HG02642 (cell line): ENCODE results near the gene C1orf21.

Experiments used
- ATAC-seq: cut with Tn5 transposase; IDR thresholded peaks from one replicate; pipeline ENCODE4 v1.9.1; 2021; ENCODE audit warnings: mild to moderate bottlenecking; ENCODE audit not compliant: unreplicated experiment, poor library complexity

C1orf21 gene

DNA sequence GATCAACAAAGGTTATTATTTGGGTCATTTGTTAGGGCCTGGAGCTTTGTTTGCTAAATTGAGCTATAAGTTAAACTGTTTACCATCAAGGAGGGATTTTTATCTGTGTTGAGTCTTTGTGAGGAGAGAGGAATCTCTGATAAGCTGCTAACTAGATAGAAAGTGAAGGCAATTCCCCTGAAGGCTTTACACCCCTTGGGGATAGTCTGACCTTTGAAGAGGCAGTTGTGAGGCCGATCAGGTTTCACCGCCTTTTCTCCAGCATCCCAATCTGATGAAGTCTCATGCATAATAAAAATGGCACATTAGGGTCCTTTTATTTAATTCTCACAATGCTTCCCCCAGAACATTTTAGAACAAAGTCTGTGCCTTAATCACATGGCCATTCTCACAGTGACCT lies 21.8 kb downstream of the C1orf21 start:
- no peak for ATAC-seq

DNA sequence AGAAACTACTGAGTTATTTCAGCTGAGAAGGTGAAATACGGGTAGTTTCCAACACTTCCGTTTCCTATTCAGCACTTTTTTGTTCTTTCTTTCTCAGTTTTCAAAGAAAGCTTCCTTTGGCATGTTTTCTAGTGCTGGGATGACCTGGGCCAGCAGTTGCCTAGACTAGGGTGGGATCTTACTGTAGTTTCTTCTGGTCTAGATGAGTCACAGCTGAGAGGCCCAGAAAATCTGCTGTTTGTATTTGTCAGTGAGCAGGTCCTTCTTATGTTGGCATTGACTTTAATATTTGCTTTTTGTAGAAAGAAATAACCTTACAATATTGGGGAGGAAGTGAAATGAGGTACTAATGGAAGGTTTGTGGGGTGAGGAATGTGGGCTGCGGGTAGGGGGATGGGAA lies 22.2 kb downstream of the C1orf21 start:
- ATAC-seq: no peak

DNA sequence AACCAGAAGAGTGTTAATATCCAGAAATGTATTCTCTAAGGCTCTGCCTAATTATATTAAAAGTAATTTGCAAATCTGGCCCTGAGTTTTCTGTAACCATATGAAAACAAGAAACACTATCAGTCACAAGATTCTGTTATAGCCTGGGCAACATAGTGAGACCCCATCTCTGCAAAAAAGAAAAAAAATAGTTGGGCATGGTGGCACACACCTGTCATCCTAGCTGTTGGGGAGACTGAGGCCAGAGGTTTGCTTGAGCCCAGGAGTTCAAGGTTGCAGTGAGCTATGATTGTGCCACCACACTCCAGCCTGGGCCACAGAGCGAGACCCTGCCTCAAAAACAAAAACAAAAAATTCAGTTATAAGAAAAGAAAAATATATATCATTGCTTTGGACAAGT lies 25.6 kb downstream of the C1orf21 start:
- no peak for ATAC-seq

DNA sequence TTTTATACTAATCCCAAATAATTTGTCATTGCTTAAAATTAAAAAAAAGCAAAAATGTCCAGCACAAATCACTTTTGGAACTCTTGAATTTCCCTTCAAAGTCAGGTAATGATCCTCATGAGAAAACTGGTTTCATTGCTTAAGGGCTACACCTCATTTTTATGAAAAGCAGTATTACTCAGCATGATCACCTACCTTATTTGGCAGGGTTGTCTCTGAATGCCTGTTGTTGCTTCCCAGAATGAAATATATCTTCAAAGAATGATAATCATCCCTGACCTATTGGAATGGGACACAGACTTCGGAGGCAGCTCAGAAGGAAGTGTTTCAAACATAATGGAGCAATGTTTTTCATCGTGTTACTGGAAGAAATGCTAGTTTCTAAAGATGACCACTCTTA lies 29.7 kb downstream of the C1orf21 start:
- ATAC-seq: no peak

DNA sequence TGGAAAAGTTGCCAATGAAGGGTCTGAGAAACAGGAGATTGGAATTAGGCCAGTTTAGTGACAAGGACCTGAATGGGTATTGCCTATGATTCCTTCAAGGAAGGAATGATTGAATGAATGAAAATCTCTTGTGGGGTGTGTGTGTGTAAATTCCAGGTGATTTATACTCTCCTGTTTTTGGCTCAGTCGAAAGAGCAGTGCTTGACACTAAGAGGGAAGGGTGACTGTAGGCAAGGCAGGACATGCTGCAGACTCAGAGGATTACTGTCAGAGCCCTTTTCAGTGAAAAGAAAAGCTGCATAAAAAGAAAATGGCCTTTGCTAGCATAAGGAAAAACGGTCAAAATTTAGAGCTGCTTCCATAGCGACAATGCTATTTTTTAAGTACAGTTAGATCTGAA lies 30.1 kb downstream of the C1orf21 start:
- ATAC-seq: no peak

DNA sequence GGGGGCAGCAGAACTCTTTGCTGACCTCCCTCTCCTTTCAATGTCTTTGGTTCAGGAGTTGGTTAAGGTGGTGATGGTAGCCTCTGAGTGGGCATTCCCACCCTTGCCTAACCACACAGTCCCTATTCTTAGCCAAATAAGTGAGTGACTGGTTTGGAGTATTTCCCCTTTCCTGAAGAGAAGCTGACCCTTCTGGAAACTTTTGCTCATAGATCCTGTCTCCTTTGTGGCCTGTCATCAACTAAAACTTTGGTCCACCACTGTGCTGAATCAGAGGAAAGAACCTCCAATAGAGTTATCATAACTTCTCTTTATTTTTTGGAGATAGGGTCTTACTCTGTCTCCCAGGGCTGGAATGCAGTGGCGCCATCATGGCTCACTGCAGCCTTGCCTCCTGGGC lies 31.1 kb downstream of the C1orf21 start:
- ATAC-seq: no peak

DNA sequence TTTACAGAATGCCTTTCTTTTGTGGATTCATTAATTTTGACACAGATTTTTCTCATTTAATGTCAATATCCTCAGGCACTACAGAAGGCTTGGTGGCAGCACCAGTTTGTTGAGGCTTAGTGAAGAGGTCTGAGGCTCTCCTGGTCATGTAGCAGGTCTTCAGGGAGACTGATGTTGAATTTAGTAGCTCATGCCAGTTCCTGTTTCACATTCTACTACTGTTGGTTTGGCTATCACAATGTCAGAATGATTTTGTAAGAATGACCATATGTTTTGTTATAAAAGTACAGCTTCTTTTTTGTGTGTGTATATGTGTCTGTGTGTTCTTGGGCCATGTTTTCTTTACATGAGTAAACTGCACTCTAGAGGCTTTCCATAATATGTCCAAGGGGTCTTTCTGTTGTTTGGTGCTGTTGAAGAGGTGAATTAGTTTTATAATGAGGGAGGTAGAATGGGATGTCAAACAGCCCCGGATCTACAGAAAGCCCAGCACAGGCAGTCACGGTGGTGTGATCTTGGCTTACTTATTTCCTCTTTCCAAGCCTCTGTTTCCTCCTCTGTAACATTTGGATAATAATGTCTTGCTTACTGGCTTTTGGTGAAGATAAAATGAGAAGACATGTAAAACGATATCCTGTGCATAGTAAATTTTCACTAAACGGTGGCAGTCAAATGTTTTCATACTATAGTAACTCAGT lies 32.0 kb downstream of the C1orf21 start:
- no peak for ATAC-seq

DNA sequence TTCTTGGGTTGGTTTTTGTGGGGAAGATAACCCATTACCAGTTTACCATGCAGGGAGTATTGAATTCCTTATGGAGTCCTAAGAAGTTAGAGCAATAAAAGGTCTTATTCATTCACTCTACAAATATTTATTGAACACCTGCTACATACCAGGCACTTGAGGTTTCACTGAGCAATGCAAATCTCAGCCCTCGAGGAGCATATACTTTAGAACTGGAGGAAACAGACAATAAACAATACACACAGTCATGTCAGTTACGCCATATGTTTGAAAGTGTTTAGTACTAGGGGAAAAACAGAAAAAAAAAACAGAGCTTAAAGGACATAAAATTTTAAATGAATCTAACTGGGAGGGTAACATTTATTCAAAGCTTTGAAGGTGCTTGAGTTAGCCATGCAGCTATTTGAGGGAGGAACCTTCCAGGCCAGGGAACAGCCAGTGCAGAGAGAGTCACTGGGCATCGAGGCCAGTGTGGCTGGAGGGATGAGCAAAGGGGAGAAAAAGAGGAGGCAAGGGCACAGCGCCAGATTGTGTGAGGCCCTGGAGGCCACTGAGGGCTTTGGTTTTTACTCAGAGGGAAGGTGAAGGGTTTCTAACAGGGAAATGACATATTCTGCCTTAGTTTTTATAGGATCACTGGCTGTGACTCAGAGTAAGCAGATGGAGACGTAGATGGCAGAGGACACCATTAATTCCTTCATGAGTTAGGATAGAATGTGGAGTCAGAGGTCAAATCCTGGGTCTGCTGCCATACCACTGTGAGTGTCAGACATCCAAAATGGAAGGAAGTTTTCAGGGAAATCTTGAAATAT lies 32.7 kb downstream of the C1orf21 start:
- no peak for ATAC-seq

DNA sequence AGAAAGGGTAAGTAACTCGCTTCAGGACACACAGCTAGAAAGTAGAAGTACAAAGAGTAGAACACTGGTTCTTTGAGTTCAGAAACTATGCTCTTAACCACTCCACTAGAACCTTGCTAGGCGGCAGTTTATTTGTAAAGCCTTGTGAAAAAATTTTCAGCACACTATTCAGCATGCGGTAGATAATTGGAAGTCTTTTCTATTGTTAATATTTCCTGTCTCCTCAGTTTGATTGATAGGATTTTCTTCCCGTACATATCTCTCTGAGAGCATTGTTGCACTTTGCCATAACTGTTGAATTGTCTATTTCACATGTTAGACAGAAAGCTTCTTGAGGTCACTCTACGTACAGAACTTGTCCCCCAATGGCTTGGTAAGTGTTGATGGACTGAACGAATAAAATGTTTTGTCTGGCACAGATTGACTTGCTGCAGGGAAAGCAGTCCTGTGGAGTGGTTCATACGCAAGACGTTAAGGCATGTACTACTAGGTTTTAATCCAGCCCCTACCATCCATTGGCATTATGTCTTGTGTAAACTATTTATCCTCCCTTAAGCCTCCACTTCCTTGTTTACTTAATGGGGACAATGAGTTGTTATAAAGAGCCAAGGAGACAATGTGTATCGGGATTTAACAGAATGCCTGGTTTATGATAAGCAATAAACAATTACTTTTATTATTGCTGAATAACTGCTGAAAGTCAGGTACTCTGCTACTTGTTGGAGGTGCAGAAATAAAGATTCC lies 35.8 kb downstream of the C1orf21 start:
- ATAC-seq: no peak

DNA sequence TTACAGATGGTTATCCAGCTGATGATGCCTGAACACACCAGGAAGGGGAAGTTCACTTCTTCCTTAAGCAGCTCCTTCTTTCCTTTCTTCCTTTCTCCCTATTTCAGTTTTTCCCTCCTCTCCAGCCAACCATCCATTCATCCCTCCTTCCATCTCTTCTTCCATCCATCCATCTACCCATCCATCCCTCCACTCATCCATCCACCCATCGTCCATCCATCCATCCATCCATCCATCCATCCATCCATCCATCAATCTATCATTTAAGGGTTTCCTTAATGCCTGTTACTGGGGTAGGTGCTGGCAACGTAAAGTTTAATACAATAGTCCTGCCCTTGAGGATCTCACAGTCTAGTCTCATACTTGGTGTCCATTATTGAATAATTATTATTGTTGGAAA lies 36.8 kb downstream of the C1orf21 start:
- no peak for ATAC-seq

DNA sequence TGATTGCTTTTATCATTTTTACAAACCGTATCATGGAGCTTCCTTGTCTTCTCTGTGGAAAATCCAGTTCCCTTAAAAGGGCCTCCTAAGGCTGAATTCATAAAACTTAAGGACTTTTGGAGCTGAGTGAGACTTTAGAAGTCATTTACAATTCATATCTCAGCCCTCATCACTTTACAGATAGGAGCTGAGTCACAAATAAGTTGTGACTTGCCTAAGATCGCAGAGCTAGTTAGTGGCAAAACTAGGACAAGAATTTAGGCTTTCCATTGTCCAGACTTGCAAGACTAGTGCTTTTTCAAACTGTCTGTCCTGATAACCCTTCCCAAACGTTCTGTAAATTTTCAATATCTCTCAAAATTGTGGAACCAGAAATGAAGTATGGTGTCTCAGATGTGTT lies 37.3 kb downstream of the C1orf21 start:
- no peak for ATAC-seq

DNA sequence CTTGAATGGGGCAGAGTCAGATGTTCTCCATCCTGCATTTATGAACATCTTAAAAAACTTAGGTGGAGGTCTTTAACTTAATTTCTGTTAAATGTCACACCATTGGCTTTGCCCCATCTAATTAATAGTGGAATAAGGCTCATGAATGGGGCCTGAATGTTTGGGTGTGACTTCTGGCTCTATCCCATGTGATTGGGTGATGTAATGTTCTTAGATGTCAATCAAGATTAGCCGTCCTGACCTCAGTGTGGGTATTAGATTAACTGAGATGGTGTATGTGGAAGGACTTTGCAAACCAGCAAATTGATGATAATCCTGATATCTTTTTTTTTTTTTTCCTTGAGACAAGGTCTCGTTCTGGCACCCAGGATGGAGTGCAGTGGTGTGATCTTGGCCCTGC lies 38.1 kb downstream of the C1orf21 start:
- no peak for ATAC-seq

DNA sequence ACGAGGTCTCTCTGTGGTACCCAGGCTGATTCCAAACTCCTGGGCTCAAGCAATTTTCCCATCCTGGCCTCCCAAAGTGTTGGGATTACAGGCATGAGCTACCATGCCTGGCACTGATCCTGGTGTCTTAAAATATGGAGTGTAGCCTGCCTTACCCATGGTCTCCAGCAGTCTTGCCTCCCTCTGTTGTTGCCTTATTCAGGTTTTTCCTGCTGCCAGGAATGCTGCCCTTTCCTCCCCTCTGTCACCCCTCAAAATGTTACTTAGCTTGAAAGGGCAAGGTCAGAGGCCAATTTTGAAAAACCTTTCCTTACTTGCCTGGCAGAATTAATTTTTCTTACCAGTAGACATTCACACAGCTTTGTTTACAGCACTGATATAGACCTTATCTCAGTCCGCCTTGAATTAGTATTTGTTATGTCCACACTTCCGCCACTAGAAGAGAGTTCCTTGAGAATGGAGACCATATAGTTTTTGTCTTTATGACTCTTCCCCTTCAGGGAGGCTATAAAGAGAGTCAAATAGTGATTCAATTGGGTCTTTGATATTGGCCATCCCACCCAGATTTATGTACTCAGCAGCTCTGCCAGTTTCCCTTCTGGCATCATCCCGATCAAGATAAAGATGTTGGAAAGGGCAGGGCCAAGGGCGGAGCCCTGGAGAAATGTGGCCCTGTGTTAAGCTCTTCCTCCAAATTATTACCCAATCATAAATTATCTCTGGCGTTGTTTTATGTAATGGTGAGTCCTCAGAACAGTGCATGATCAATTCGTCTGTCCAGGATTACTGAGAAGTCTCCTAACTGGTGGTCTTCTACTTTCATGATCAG lies 38.8 kb downstream of the C1orf21 start:
- no peak for ATAC-seq

DNA sequence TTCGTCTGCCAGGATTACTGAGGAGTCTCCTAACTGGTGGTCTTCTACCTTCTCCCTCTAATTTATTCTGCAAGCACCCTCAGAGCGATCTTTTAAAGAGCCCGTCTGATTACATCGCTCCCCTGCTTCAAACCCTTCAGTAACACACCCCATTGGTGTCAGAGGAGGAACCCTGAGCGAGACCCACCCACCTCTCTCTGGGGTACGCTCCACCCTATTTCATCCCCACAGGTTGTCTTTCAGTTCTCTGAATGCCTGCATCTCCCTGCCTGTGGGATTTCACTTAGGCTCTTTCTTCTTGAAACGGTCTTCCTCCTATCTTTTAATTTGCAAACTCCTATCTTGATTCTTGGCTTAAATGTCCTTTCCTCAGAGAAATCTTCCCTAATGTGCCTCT lies 39.4 kb downstream of the C1orf21 start:
- no peak for ATAC-seq

DNA sequence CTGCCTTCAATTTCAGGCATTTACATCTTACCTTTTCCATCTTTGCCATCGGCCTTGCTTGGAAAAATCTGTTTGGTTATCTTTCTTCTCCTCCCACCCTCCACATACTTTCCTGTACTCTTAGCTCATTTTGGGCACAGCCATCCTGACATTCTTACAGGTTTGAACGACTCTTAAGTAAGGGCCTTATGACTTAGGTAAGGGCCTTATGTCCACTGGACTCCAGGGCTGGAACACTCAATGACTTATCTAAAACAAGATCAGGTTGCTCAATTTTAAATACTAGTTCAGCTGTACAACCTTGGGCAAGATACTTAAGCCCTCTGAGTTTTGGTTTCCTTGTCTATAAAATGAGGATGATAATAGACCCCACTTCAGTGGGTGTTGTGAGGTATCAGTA lies 40.9 kb downstream of the C1orf21 start:
- ATAC-seq: no peak

DNA sequence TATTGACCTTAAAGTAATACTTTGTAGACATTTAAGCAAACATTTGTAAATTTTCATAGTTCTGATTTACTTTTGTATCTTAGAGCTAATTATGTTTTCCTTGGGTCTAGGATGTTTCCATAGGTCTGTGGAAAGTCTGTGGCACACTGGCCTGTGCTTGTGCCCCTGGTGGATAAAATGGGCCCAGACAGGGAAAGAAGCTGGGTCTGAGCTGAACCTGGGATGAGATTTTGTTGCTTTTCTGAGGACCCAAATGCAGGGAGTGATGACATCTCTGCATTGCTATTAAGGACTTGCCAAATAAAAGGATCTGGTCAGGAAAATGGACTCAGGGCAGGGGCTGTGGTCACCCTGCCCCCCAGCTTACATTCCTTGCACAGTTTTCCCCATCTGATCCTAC lies 41.8 kb downstream of the C1orf21 start:
- no peak for ATAC-seq

DNA sequence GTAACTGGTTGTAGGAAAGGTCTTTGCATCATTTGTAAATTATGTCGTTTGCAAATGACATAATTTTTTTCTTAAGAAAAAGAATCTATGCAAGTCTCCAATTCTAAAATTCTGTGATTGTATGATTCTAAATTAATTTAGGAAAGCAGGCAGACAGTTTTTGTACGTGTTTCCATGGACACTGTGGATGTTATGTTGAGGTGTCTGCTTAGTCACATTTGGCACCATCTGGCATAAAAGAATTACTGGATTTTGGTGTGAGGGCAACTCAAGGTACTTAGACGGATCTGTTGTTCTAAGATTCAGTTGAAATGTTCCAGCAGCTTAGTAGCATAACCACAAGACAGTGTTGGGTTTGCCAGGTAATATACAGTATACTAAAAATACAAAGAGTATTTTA lies 42.5 kb downstream of the C1orf21 start:
- no peak for ATAC-seq

DNA sequence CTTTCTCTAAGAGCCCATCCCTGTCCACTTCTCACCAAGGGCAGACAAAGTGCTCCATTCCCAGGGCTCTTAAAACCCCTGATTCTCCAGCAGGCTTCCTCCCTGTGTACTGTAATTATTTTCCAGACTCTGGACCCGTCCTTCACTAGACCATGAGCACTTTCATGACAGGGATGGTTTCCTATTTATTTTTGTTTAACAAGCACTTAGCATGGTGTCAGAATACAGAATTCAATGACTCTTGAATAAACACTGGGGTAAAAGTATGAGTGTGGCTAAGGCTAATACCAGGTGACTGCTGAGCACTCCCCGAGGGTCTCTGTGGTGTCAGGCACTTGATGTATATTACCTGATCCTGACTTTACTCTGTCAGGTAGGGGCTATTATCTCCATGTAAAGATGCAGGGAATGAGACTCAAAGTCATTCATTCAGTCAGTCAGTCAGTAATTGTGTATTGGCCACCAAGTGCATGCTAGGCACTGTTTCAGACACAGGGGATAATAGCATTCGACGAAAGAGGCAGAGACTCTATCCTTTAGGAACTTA lies 47.2 kb downstream of the C1orf21 start:
- ATAC-seq: no peak

DNA sequence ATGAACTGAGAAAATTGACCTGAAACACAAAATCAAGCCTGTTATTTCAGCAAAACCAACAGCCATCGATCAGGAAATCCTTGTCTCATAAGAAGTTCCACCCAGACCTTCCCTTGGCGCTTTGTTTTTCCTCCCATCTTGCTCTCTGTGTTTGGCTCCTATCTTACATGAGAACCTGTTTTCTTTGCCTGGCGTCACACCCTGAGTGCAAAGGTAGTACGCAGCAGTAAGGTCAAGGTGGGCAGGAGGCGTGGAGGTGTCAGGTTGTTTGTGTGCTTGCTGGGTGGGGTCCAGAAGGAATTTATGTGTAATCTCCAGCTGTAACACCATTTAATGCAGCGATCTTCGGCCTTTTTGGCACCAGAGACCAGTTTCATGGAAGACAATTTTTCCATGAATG lies 50.5 kb downstream of the C1orf21 start:
- no peak for ATAC-seq

DNA sequence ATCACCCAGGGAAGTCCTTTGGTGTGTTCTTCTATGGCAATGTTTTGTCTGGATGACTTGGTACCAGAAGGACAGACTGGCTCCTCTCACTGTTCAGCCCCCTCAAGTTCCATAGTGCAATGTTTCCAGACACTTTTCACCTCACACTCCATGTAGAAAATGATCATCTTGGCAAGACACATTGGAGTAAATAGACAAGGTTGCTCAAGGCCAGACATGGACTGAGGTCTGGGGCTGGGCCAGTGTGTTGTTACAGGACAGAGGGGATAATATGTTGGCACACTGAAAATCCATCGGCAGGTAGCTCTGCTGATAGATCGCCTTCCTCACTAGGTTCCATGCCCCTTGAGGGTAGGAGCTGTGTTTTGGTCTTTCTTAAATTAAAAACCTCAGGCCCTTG lies 51.5 kb downstream of the C1orf21 start:
- no peak for ATAC-seq
